Prostate gland (tissue), 2 donors: ENCODE data around the gene WDFY3. TPM values are rescaled to one million over a fixed set of nuclear protein-coding genes. Genes with fewer than 3 reads are reported as not detected.

Experiments used
- DNase-seq: peaks from one replicate; pipeline ENCODE4 v3.0.0-alpha.2; 2019; ENCODE audit warnings: low spot score
- H3K27ac ChIP-seq, 2 donors: fragments of 200-600 bp; sonication (generic); 2 replicates each; pipeline ENCODE4 v1.5.1; 2017 to 2019
- H3K27me3 ChIP-seq: fragments of 200-600 bp; sonication (generic); replicated peaks from 2 replicates; pipeline ENCODE4 v1.5.1; 2019; ENCODE audit not compliant: insufficient read depth
- H3K36me3 ChIP-seq, 2 donors: fragments of 200-600 bp; sonication (generic); 1 replicate in 1 of 2; 2 replicates in 1 of 2; pipeline versions ENCODE4 v1.5.1 to v1.8.1; 2017 to 2019
- H3K4me1 ChIP-seq: fragments of 200-600 bp; sonication (generic); replicated peaks from 2 replicates; pipeline ENCODE4 v1.5.1; 2019
- H3K4me3 ChIP-seq, 2 donors: fragments of 200-600 bp; sonication (generic); 2 replicates each; pipeline ENCODE4 v1.5.1; 2017 to 2019
- H3K9me3 ChIP-seq: fragments of 200-600 bp; sonication (generic); 2 replicates; pipeline ENCODE4 v1.5.1; 2017
- POLR2A ChIP-seq: fragments of 450-650 bp; IDR thresholded peaks from one replicate; pipeline ENCODE4 v1.6.1; 2016; ENCODE audit warnings: antibody characterized with exemption, mild to moderate bottlenecking
- POLR2AphosphoS5 ChIP-seq: sonication (generic); formaldehyde crosslinking; IDR thresholded peaks from one replicate; pipeline ENCODE4 v1.6.1; 2017; ENCODE audit warnings: antibody characterized with exemption
- WGBS: methylation state at CpG from one replicate; pipeline ENCODE4 v1.1.5; 2018; 5-methylcytosine and 5-hydroxymethylcytosine counted together
- intact Hi-C: fragments of 100-400 bp; cut with DNase I; formaldehyde crosslinking; loops from one replicate; pipeline ENCODE4 v1.14.2; 2022
- total RNA-seq, 2 donors: library from RNA; depleted of rRNA; stranded (reverse); fragments of >200 nt; gene quantifications; one replicate each; pipeline ENCODE4 v1.1.0, GENCODE V29; 2016
- TF ChIP-seq, protein P1 (sequence below), 4 experiments: fragments of 200-600 bp in 2 of 4; fragments of 450-650 bp in 2 of 4; sonication (generic) in 2 of 4; IDR thresholded peaks; 1 replicate in 3 of 4; 2 replicates in 1 of 4; pipeline ENCODE4 v1.5.1; 2016 to 2019; ENCODE audit warnings: antibody characterized with exemption in 4 of 4, mild to moderate bottlenecking in 2 of 4, moderate library complexity in 2 of 4

Gene WDFY3
- total RNA-seq, 2 donors from 2014 or later = 48.1 to 110 TPM

GRCh38 chr4:84660606-84661005 lies 305.9 kb downstream of the WDFY3 start:
- Histone ChIP-seq H3K36me3 (no peaks in the 10 kb centered on the region), H3K4me3 (no peak overlapping the region), H3K27ac (no peak overlapping the region), H3K4me1 (no peaks in the 10 kb centered on the region), H3K9me3 (no peaks in the 10 kb centered on the region), H3K27me3 (no peaks in the 10 kb centered on the region)
- 84% methylated on average over 3 of the region's 3 CpGs for WGBS
- intact Hi-C loops = no loop called here
- DNase-seq = no peak
- TF ChIP-seq, protein P1, sequence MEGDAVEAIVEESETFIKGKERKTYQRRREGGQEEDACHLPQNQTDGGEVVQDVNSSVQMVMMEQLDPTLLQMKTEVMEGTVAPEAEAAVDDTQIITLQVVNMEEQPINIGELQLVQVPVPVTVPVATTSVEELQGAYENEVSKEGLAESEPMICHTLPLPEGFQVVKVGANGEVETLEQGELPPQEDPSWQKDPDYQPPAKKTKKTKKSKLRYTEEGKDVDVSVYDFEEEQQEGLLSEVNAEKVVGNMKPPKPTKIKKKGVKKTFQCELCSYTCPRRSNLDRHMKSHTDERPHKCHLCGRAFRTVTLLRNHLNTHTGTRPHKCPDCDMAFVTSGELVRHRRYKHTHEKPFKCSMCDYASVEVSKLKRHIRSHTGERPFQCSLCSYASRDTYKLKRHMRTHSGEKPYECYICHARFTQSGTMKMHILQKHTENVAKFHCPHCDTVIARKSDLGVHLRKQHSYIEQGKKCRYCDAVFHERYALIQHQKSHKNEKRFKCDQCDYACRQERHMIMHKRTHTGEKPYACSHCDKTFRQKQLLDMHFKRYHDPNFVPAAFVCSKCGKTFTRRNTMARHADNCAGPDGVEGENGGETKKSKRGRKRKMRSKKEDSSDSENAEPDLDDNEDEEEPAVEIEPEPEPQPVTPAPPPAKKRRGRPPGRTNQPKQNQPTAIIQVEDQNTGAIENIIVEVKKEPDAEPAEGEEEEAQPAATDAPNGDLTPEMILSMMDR (IDR thresholded peaks at IDR 0.05) = no peak
- TF ChIP-seq POLR2A (no peak), POLR2AphosphoS5 (no peak)

DNA sequence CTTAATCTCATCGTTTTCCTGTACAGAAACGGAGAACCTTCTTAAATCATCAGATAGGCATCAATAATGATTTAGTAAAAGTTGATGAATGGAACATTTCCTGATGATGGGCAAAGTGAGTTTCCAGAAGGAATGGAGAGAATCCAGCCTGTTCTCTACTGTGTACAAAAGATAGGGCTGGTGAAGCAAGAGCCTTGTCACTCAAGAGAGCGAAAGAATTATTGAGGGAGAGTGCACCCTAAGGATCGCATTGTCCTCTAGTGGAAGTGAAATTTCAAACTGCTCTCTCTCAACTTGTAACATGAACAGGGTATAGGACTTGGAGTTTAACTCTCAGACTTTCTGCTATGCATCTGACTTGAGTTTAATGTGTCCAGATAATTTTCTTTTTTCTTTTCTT lies 314.0 kb downstream of the WDFY3 start:
- intact Hi-C loops = no loop called here
- TF ChIP-seq POLR2AphosphoS5 = peak; percentile 65
- TF ChIP-seq, protein P1 (IDR thresholded peaks at IDR 0.05) = no peak
- Histone ChIP-seq H3K4me3 (no peak overlapping the region), H3K27ac (no peak overlapping the region), H3K36me3 (no peaks in the 10 kb centered on the region), H3K4me1 (no peaks in the 10 kb centered on the region), H3K9me3 (no peaks in the 10 kb centered on the region), H3K27me3 (no peaks in the 10 kb centered on the region)
- WGBS = 78% methylated on average over 4 of the region's 4 CpGs
- DNase-seq = peak; percentile 18

- Histone ChIP-seq H3K4me1 (no peaks in the 10 kb centered on the region), H3K27ac (no peak overlapping the region), H3K36me3 (no peaks in the 10 kb centered on the region), H3K4me3 (no peak overlapping the region), H3K9me3 (no peaks in the 10 kb centered on the region), H3K27me3 (no peaks in the 10 kb centered on the region)
- TF ChIP-seq POLR2AphosphoS5 = no peak
- TF ChIP-seq POLR2A = no peak
- TF ChIP-seq, protein P1 (IDR thresholded peaks at IDR 0.05) = no peak
- intact Hi-C loops = no loop called here
- 77% methylated on average over 1 of the region's 1 CpG for WGBS
- no peak for DNase-seq
Measured at GRCh38 chr4:84651499-84651898, 315.0 kb downstream of the WDFY3 start.

- DNase-seq = peak; percentile 47
- no peak overlapping the region for H3K4me3 ChIP-seq
- 63% methylated on average over 10 of the region's 10 CpGs for WGBS
- H3K27ac ChIP-seq = no peak overlapping the region
- H3K27me3 ChIP-seq = no peaks in the 10 kb centered on the region
- H3K4me1 ChIP-seq = no peaks in the 10 kb centered on the region
- no peaks in the 10 kb centered on the region for H3K36me3 ChIP-seq
- H3K9me3 ChIP-seq = no peaks in the 10 kb centered on the region
- TF ChIP-seq POLR2AphosphoS5 = peak; percentile 41
- TF ChIP-seq, protein P1 (IDR thresholded peaks at IDR 0.05) = no peak
- intact Hi-C loops = no loop called here
Measured at GRCh38 chr4:84648863-84649647, 317.4 kb downstream of the WDFY3 start.

DNA sequence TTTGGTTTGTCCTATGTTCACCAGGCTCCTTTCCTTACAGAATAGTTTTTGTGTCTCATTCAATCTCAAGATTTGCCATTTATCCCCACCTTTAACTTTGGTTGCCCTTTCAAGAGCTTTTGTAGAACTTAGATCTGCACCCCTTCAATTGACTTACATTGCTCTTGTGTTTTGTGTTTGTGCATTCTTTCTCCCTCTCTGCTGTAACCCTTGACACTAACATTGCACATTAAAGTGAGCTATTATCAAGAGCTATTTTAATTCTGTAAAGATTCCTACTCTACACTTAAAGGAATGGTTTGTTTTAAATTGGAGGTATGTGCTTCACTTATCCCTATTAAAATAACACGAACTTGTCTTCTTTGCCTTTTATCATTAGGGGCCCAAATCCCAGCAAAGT lies 318.3 kb downstream of the WDFY3 start:
- Histone ChIP-seq H3K4me3 (no peak overlapping the region), H3K27me3 (no peaks in the 10 kb centered on the region), H3K4me1 (no peaks in the 10 kb centered on the region), H3K9me3 (no peaks in the 10 kb centered on the region), H3K36me3 (no peaks in the 10 kb centered on the region), H3K27ac (no peak overlapping the region)
- TF ChIP-seq, protein P1 (IDR thresholded peaks at IDR 0.05) = no peak
- TF ChIP-seq POLR2A = no peak
- TF ChIP-seq POLR2AphosphoS5 = no peak
- DNase-seq = no peak
- intact Hi-C loops = no loop called here
- 58% methylated on average over 1 of the region's 1 CpG for WGBS
